GM18498 (cell line): ENCODE results near the gene GARIN1A.
"Not testable (repeated sequence)": the region's sequence is repeated elsewhere in the genome, so short reads cannot be mapped to it uniquely, and the experiment has no call there.

Experiments
- ATAC-seq: cut with Tn5 transposase; IDR thresholded peaks from one replicate; pipeline ENCODE4 v1.9.1; 2021; ENCODE audit warnings: mild to moderate bottlenecking, moderate library complexity; ENCODE audit not compliant: unreplicated experiment

GARIN1A gene

DNA sequence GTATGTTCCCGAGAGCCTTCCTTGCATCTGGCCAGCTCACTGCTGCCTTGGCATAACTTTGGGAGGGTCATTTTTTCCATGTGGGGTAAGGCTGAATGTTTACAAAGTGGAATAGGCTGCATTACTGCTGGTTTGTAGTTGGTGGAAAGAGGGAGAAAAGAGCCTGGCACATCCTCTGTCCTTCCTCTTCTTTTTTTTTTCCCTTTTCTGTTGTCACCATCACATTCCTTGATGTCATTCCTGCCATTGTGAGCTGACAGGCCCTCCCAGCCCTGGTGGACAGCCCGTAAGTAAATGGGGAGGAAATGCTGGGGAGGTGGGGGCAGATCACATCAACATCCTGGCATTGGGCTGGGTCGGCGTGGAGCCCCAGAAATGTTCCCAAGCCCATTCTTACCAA lies at the start of gene GARIN1A:
Gene GARIN1A, plus strand, starts transcription at position 301 of the 400 bp plus-strand sequence. CDS start 106 bp downstream, outside the sequence.
- no peak for ATAC-seq

DNA sequence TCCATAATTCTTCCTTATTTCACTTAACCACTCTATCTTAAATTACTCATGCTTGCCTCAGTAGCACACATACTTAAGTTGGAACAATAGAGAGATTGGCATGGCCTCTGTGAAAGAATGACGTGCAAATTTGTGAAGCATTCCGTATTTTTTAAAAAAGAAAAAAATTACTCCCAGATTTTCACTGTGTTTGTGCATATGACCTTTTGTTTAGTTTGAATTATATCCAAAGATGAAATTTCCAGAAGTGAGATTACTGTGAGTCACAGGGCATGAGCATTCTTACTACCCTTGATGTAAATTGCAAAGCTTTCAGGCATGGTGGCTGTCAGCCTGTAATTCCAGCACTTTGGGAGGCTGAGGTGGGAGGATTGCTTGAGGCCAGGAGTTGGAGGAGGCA lies 45.0 kb upstream of the GARIN1A start:
- ATAC-seq, result not testable (repeated sequence)

DNA sequence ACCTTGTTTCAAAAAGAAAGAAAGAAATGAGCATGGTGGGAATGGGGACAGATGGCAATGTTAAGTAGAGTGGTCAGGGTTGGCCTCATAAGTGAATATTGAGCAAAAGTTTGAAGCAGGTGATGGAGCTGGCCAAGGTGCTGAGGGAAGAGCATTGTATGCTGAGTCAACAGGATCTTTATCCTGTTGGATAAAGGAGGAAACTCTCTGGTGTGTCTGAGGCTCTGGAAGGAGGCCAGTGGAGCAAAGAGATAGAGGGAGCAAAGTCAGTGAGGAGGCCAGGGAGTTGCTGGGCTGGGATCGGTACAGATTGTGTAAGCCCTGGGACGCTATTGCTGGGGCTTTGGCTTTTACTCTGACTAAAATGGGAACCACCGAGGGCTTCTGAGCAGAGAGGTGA lies 38.2 kb upstream of the GARIN1A start:
- ATAC-seq, result not testable (repeated sequence)

DNA sequence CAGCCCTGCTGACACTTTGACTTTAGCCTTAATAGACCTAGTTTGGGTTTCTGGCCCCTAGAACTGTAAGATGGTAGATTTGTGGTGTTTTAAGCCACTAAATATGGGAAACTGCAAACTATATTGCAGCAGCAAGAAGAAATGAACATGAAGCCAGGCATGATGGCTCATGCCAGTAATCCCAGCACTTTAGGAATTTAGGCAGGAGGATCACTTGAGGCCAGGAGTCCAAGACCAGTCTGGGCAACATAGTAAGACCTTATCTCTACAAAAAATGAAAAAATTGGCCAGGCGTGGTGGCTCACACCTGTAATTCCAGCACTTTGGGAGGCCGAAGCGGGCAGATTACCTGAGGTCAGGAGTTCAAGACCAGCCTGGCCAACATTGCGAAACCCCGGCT lies 26.9 kb upstream of the GARIN1A start:
- ATAC-seq, result not testable (repeated sequence)

DNA sequence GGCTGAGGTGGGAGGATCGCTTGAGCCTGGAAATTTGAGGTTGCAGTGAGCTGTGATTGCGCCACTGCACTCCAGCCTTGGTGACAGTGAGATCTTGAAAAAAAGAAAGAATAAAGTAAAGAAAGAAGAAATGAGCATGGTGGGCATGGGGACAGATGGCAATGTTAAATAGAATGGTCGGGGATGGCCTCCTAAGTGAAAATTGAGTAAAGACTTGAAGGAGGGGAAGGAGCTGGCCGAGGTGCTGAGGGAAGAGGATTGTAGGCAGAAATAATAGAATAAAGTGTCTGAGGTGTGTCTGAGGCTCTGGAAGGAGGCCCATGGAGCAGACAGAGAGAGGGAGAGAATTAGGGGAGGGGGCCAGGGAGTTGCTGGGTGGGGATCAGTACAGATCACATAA lies 26.2 kb upstream of the GARIN1A start:
- ATAC-seq, result not testable (repeated sequence)

DNA sequence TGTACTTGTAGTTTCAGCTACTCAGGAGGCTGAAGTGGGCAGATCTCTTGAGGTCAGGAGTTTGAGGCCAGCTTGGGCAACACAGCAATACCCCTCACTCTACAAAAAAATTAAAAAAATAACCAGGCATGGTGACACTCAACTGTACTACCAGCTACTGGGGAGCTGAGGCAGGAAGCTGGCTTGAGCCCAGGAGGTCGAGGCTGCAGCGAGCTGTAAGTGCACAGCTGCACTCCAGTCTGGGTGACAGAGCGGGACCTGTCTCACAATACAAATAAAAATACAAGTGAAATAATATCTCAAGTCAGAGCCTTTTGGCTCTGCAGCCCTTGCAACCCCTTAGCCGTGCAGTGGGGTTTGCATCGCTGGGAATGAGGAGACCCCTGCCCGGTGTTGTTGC lies 25.2 kb upstream of the GARIN1A start:
- not testable (repeated sequence) for ATAC-seq

DNA sequence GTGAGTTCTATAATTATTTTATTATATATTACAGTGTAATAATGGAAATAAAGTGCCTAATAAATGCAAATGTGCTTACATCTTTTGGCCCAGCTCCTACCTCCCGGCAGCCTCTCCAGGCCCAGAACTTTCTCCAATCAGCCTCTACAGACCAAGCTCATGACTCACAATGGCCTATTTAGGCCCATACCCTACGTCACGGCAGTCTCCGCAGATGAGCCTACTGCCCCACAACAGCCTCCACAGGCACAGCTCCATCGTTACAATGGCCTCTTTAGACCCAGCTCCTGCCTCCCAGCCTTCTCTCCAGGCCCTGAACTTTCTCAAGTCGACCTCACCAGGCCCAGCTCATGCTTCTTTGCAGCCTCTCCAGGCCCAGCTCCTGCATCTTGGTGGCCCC lies 21.0 kb upstream of the GARIN1A start:
- ATAC-seq, result not testable (repeated sequence)

DNA sequence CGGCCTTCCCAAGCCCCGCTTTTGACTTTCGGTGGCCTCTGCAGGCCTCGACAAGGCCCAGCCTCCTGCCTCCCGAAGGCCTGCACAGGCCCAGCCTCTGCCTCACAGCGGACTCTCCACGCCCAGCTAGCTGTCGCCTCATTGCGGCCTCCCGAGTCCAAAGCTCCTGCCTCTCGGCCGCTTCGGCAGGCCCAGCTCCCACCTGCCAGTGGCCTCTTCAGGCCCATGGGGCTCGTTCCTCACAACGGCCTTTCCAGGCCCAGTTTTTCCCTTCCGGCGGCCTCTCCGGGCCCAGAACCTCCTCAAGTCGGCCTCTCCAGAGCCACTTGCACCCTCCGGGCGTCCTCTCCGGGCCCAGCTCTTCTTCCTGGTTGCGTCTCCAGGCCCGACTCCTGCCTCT lies 19.5 kb upstream of the GARIN1A start:
- not testable (repeated sequence) for ATAC-seq

DNA sequence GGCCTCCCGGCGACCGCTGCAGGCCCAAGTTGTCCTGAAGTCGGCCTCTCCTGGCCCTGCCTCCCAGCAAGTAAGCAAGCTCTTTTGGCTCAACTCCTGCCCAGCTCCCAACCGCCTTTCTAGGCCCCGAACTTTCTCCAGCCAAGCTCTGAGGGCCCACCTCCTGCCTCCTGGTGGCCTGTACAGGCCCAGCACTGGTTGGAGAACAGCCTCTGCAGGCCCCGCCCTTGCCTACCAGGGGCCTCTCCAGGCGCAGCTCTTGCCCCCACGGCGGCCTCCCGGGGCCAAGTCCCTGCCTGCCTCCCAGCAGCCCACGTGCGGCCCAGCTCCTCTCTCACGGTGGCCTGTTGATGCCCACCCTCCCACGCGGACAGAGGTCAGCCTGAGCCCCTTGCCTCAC lies 18.9 kb upstream of the GARIN1A start:
- not testable (repeated sequence) for ATAC-seq

DNA sequence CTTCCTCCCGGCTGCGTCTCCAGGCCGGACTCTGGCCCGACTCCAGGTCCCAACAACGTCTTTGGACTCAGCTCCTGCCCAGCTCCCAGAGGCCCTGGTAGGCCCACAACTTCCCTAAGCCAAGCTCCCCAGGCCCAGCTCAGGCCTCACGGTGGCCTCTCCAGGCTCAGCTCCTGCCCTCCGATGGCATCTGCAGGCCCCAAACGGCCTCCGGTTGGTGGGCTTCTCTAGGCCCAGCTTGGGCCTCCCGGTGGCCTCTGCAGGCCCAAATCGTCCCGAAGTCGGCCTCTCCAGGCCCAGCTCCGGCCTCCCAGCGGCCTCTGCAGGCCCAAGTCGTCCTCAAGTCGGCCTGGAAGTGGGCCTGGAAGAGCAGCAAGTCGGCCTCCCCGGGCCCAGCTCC lies 18.0 kb upstream of the GARIN1A start:
- not testable (repeated sequence) for ATAC-seq

DNA sequence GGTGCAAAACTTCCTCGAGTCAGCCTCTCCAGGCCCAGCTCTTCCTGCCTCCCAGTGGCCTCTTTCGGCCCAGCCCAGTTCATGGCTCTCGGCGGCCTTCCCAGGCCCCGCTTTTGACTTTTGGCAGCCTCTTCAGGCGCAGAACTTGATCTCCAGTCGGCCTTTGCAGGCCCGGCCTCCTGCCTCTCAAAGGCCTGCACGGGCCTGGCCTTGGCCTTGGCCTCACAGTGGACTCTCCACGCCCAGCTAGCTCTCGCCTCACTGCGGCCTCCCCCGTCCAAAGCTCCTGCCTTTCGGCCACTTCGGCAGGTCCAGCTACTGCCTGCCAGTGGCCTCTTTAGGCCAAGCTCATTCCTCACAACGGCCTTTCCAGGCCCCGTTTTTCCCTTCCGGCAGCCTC lies 17.6 kb upstream of the GARIN1A start:
- ATAC-seq, result not testable (repeated sequence)

DNA sequence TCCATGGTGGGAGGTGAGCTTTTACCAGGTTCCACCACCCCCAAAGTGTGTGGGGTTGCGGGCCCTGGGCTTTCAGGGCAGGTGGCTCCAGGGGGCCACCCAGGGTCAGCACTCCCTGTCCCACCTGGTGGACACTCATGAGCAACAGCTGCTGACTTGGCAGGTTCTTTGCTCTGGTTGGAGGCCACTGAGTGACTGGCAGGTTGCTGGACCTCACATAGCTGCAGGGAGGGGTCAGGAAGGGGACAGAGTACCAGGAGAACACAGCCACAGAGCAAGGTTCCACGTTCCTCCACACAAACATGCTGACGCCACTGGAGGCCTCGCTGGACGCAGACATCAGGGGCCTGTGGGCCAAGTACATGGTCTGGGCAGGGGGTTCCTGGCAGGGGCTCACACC lies 13.7 kb upstream of the GARIN1A start:
- ATAC-seq, result not testable (repeated sequence)

DNA sequence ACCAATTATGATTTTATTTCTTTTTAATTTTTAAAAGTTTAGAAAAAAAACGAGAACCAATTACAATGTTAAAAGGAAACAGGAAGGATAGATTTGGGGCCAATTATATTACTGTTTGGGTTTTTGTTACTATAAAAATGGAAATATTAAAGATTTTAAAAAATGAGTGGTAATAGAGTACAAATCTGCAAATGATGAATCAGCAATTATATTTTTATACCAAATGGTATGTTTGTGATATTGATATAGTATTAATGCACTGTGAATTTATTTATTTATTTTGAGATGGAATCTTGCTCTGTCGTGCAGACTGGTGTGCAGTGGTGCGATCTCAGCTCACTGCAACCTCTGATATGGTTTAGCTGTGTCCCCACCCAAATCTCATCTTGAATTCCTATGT lies 11.5 kb upstream of the GARIN1A start:
- ATAC-seq, result no peak

DNA sequence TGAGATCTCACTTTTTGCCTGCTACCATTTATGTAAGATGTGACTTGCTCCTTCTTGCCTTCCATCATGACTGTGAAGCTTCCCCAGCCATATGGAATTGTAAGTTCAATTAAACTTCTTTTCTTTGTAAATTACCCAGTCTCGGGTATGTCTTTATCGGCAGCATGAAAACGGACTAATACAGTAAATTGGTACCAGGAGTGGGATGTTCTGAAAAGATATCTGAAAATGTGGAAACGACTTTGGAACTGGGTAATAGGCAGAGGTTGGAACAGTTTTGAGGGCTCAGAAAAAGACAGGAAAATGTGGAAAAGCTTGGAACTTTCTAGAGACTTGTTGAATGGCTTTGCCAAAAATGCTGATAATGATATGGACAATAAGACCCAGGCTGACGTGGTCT lies 10.6 kb upstream of the GARIN1A start:
- no peak for ATAC-seq

DNA sequence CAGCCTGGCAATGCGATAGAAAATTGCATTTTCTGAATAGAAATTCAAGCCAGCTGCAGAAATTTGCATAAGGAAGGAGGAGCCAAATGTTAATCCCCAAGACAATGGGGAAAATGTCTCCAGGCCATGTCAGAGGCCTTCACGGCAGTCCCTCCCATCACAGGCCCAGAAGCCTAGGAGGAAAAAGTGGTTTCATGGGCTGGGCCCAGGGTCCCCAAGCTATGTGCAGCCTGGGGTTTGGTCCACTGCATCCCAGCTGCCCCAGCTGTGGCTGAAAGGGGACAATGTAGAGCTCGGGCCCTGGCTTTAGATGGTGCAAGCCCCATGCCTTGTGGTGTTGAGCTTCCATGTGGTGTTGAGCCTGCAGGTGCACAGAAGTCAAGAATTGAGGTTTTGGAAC lies 10.0 kb upstream of the GARIN1A start:
- ATAC-seq, result no peak

DNA sequence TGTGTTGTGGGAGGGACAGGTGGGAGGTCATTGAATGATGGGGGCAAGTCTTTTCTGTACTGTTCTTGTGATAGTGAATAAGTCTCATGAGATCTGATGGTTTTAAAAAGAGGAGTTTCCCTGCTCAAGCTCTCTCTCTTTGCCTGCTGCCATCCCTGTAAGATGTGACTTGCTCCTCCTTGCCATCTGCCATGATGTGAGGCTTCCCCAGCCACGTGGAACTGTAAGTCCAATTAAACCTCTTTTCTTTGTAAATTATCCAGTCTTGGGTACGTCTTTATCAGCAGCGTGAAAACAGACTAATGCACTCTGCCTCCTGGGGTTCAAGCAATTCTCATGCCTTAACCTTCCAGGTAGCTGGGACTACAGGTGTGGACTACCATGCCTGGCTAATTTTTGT lies 8.9 kb upstream of the GARIN1A start:
- ATAC-seq, result not testable (repeated sequence)

DNA sequence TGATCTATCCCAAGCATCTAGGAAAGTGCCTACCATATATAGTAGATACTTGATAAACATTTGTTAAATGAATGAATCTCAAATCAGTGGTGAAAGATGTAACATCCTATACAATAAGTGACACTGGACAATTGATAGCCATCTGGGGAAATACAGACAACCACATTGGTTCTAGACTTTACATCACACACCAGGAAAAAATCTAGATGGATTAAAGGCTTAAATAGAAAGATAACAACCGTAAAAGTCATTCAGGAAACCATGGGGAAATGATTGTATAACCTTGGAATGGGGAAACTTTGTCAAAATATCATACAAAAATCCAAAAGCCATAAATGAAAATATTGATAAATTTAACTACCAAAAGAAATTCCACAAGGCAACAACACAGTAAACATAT lies 7.0 kb upstream of the GARIN1A start:
- ATAC-seq, result no peak

DNA sequence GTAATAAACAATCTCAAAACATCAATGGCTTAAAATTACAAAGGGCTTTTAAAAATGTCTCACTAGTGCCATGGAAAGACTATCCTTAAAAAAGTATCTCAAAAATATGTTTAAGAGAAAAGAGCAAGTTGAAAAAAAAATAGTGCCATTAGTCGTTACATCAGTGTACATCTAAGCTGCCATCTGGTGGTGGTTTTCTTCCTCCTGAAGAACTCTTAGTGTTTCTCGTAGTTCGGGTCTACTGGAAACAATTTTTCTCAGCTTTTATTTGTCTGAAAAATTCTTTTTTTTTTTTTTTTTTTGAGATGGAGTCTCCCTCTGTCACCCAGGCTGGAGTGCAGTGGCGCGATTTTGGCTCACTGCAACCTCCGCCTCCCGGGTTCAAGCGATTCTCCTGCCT lies 5.9 kb upstream of the GARIN1A start:
- no peak for ATAC-seq

DNA sequence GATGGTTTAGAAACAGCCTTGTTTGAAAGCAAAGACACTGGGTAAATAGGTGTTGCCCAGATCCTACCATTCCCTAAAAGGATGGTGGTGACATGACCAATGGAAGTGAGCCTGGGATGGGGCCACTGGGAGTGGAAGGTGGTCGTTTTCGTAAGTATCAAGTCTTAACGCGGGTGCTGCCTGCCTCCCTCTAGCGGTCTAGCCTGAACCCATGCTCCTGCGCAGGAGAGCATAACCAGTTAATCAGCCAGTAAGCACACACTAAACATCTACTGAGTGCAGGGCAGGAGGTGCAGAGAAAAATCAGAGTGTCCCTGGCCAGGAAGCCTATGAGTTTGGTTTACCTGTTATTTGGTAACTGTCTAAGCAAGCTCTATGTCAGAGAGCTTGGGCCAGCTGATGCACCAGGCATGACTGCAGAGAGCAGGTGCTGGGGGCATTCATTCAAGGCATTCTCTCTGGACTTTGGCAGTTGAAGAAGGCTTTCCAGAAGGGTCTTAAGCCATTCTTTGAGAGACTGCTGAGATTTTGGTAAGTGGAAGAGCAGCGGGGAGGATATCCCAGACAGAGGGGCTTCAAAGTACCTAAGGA lies 930 bp downstream of the GARIN1A start:
- ATAC-seq, result no peak

DNA sequence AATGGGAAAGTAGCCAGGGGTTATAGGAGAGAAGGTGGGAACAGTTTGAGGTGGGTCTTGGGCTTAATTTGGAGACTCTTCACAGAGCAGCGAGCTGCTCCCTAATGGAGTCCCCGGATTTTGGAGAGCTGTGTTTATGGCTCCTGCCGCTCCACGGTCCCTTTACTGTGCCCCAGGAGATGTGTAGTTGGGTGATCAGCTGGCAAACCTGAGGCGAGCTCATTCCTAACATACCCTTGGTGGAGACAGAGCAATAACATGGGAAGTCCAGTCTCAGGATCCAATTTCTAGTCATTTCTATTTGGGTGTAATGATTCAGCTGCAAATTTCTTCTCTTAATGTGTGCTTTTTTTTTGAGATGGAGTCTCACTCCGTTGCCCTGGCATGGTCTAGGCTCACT lies 1.5 kb downstream of the GARIN1A start:
- ATAC-seq, result no peak

DNA sequence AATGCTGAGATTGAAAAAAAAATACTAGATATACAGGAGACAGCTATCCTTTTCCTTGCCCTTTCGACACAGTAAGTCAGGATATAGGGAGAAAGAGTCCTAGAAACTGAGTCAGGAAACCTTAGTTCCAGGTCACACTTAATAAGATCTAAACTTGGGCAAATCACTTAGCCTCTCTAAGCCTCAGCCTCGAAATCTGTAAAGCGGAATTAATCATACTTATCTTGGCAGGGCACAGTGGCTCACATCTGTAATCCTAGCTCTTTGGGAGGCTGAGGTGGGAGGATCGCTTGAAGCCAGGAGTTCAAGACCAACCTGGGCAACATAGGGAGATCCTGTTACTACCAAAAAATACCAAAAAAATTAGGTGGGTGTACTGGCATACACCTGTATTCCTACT lies 4.6 kb downstream of the GARIN1A start:
- ATAC-seq, result no peak

DNA sequence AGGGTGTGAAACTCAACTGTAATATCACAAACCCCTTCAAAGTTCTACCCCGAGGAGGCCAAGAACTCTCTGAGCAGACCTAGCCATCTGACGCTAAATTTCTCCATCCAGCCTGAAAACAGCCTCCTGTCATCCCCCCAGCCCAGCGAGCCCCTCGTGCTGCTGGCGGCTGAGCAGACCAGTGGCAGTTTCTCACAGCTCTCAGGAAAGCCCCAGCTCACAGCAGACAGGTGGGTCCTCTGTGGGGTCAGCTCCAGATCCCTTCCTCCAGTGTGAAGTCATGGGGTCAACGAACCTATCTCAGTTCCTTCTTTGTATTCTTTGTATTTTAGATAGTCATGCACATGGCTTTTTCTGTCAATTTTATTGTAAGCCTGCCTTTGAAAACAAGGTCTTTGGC lies 7.8 kb downstream of the GARIN1A start:
- no peak for ATAC-seq

DNA sequence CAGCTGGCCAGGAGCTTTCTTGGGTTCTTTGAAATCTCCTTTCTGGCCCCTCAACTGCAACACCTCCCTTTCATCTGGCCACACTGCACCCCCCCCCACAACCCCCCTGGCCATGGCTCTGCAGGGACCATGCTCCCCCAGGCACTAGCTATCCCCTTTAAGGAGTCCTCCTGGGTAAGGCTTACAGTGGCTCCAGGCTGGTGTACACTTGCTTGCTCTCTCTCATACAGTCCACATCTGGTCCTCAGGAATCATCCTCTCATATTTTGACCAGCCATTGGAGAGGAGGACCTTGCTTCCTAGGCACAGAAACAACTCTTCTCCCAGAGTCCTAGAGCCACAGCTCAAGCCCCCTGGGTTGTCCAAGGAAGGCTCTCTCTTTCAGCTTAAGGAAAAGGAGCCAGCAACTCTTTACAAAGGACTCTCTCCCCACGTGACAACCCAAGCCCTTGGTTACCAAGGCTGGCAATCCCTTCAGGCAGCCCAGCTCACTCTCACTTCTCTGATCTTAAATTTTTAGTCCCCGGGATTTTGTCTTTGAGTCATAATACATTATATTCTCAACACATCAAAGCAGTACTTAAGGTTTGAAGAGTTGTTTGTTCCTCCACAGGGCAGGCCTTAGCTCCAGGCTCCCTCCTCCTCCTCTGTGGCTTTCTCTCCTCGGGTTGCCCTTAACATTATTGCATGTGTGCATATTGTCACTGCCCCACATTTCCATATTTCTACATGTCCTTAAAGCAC lies 9.9 kb downstream of the GARIN1A start:
- ATAC-seq, result no peak
